G401 (cell line): ENCODE data around the gene APMAP. TPM values are rescaled to one million over a fixed set of nuclear protein-coding genes. Genes with fewer than 3 reads are reported as not detected.
"Not testable (repeated sequence)": the region's sequence is repeated elsewhere in the genome, so short reads cannot be mapped to it uniquely, and the experiment has no call there.

Experiments
- DNase-seq: peaks from one replicate; pipeline ENCODE4 v3.0.0-alpha.2; 2015; ENCODE audit warnings: low spot score
- in situ Hi-C: cut with HindIII; loops from 2 replicates; pipeline ENCODE4 v1.10.0; 2016; ENCODE audit warnings: low sequenced_read_pairs, mixed read lengths
- total RNA-seq: library from RNA; depleted of rRNA; stranded (reverse); fragments of >200 nt; shearing (Covaris generic); gene quantifications from 2 replicates; pipeline ENCODE4 v1.2.3, GENCODE V29; 2014

APMAP gene
- total RNA-seq, 1 experiment from 2014 or later, result 94.6 TPM

- in situ Hi-C loops, result no loop called here
- no peak for DNase-seq
Measured at GRCh38 chr20:25009218-25010145, 16.9 kb upstream of the APMAP start.

- in situ Hi-C loops, result no loop called here
- no peak for DNase-seq
Measured at GRCh38 chr20:25008388-25009217, 16.1 kb upstream of the APMAP start.

- in situ Hi-C loops, result no loop called here
- DNase-seq, result no peak
Measured at GRCh38 chr20:25007491-25008305, 15.1 kb upstream of the APMAP start.

GRCh38 chr20:25006431-25007167, 14.0 kb upstream of the APMAP start:
- no peak for DNase-seq
- in situ Hi-C loops, result no loop called here

- no peak for DNase-seq
- in situ Hi-C loops, result no loop called here
Measured at GRCh38 chr20:25005661-25006060, 13.1 kb upstream of the APMAP start.

GRCh38 chr20:25005220-25005619, 12.7 kb upstream of the APMAP start:
- in situ Hi-C loops, result no loop called here
- DNase-seq, result peak; percentile 95

GRCh38 chr20:25003002-25003401, 10.5 kb upstream of the APMAP start:
- in situ Hi-C loops, result no loop called here
- no peak for DNase-seq

GRCh38 chr20:25001323-25001722, 8.8 kb upstream of the APMAP start:
- DNase-seq, result not testable (repeated sequence)

GRCh38 chr20:25000268-25000801, 7.8 kb upstream of the APMAP start:
- in situ Hi-C loops, result no loop called here
- no peak for DNase-seq

More at GRCh38 chr20:25001323-25001722, 8.8 kb upstream of the APMAP start:
- in situ Hi-C loops, result not testable (repeated sequence)

GRCh38 chr20:24999568-24999967, 7.0 kb upstream of the APMAP start:
- in situ Hi-C loops, result no loop called here
- DNase-seq, result no peak

- in situ Hi-C loops, result no loop called here
- no peak for DNase-seq
Measured at GRCh38 chr20:24998631-24999445, 6.3 kb upstream of the APMAP start.

- no peak for DNase-seq
- in situ Hi-C loops, result no loop called here
Measured at GRCh38 chr20:24998121-24998520, 5.6 kb upstream of the APMAP start.

- no peak for DNase-seq
- in situ Hi-C loops, result no loop called here
Measured at GRCh38 chr20:24996449-24997377, 4.2 kb upstream of the APMAP start.

- no peak for DNase-seq
- in situ Hi-C loops, result no loop called here
Measured at GRCh38 chr20:24995741-24996448, 3.3 kb upstream of the APMAP start.

- in situ Hi-C loops, result no loop called here
Measured at GRCh38 chr20:24994470-24995368, 2.2 kb upstream of the APMAP start.

More at GRCh38 chr20:24994470-24995368, 2.2 kb upstream of the APMAP start:
- peak; percentile 93 for DNase-seq
